HG03196 (cell line): ENCODE measurements around the gene GHRH.

Experiments used
- ATAC-seq: cut with Tn5 transposase; IDR thresholded peaks from one replicate; pipeline ENCODE4 v1.9.1; 2021; ENCODE audit not compliant: unreplicated experiment

GHRH gene

DNA sequence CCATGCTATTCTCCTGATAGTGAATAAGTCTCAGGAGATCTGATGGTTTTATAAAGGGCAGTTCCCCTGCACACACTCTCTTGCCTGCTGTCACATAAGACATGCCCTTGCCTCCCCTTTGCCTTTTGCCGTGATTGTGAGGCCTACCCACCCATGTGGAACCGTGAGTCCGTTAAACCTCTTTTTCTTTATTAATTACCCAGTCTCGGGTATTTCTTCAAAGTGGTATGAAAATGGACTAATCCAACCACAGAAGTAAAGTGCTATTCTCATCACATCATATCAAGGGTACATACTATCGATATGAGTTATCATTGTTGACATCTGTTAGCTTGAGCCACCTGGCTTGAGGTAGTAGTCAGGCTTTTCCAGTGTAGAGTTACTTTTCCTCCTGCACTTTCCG, 30.1 kb upstream of the GHRH start:
- ATAC-seq, result no peak

DNA sequence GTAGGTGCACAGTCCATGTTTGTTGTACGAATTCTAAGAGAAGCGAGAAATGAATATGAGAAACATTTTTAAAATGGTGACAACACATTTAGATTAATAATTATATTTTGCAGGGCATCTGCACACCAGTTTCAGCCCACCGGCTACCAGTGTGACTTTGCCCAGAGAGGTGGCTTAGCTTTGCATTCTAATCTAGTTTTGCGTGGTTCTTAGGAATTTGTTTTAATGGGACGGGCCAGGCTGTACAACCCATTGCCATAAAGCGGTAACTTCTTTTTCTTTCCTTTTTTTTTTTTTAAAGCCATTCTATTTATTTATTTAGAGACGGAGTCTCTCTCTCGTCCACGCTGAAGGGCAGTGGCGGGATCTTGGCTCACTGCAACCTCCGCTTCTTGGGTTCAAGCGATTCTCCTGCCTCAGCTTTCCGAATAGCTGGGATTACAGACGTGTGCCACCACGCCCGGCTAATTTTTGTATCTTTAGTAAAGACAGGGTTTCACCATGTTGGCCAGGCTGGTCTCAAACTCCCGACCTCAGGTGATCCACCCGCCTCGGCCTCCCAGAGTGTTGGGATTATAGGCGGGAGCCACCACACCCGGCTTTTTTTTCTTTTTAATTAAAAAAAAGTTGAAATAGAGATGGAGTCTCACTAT, 28.7 kb upstream of the GHRH start:
- no peak for ATAC-seq

DNA sequence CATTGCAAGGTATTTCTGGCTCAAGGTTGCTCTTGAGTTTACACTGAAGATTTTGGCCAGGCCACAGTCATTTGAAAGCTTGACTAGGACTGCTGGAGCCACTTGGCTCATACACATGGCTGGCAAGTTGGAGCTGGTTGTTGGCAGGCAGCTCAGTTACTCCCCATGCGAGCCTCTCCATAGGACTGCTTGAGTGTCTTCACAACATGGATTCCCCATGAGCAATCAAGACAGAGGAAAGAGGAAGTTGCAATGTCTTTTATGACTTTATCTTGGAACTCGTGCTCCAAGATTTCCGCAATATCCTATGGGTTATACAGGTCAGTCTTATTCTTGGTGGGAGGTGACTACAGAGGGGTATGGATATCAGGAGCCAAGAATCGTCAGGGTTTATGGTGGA, 26.5 kb upstream of the GHRH start:
- ATAC-seq, result no peak

DNA sequence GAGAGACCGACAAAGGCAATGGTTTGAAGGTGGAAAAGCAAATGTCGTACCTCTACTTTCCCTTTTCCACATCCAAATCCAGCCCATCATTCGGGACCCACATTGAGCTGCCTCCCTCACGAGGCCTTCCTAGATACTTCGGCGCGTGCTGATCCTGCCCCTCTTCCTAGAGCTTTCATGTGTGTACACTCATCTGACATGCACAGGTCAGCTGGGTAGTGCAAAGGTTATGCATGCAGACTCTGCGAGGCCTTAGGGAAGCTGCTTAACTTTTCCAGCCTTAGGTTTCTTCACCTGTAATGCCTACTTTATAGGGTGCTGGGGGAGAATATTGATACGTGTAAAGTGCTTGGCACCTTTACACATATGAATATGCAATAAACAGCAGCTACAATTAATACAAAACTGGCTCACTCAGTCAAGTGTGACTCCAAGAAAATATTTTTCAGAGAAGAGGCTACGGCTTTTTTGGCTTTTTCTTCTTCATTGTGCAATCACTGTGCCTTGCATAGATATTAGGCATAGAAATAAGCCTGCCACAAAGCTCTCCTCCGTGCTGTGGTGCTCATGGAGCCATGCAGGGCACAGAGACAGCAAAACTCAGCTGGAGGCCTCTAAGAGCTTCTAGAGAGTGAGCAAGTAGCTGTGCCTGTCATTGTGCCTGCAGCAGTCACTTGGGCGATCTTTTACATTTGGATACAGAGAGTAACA, 24.2 kb upstream of the GHRH start:
- ATAC-seq, result no peak

DNA sequence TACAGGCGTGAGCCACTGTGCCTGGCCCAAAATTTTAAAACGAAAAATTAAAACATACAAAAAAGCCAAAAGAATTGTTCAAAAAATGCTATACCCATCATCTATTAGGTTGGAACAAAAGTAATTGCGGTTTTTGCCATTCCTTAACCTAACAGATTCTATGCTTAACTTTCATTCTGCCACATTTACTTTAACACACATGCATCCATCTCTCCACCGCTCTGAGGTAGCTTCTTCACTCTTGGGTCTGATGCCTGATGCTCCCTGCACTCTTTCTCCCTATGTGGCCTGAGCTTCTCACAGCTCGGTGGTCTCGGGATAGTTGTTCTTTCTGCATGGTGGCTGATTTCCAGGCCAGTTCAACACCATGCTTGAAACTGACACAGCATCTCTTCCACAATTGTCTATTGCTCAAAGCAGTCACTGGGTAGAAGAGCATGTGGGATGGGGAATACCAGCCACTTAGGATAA, 23.1 kb upstream of the GHRH start:
- no peak for ATAC-seq

DNA sequence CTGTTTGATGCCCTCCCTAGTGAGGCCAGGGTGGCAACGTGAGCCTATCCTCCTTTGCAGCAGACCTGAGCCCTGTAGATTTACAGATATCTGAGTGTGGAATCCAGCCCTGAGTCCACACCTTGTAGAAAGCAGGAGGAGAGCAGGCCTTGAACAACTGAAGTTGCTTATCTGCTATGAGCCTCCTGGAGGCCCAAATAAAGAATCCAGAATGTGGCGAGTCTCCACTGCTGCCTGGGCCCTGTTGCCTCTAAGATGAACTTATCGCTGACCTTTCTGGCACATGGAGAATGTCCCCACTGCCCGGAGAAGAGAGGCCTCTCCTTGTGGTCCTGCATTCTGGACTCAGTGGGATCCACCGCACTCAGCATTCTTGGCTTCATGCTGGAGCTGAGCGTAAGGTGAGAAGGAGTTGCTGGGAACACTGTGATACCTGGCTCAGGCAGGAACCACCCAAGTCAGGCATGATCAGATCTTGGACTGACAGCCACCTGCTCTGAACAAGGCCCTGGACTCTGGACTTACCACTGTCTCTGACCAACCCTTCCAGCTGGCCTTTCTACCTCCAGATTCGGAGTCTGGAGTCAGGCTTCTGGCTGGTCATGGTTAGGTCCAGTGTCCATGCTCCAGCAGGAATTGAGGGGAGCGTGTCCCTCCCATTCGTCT, 22.0 kb upstream of the GHRH start:
- ATAC-seq, result no peak

DNA sequence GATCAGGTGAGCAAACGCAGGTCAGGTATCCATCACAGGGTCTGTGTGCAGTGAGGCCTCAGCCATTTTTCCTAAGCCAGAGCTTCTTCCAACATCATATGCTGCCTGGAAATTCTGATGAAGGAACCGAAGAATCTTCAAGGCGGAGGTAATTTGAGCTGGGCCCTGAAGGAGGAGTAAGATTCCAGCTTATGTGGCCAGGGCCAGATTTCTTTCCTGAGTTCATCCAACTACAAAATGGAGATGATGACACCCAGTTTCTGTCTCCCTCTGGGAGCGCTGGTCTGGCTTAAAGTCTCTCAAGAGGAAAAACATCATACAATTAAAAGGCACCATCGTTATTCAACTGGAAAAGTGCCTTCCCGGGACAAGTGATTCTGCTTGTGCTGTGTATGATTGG, 20.9 kb upstream of the GHRH start:
- no peak for ATAC-seq

DNA sequence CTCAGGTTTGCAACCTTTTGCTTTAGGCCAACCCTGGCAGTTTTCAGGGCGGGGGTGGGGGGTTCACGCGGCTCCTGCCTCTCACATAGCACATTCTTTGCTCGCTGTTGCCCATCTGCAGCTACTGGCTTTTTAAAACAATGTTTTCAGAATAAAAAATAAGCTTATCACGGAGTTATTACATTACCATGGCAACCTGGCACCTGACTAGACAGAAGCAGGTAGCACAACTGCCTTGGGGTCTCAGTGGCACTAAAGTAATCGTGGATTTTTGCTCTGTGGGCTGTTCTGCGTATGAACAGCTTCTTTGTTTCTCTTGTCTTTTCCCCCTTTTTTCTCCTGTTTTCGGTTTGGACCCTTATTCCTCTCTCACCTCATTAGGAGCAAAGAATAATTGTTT, 18.8 kb upstream of the GHRH start:
- no peak for ATAC-seq

DNA sequence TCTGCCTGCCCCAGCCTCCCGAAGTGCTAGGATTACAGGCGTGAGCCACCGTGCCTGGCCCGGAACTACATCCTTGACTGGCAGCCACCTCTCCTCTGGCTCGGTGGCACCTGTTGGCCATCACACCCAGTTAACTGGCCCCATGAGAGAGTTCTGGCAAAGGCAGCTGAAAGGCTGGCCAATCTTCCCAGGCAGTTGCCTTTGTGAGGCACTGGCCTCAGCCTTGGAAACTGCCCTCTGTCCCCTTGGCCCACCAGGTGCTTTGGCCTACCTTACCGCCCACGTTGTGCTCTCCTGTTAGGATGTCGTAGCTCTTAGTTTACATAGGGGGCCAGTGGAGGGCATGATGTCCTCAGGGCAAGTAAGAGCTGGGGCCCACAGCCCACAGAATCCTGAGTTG, 18.2 kb upstream of the GHRH start:
- no peak for ATAC-seq

DNA sequence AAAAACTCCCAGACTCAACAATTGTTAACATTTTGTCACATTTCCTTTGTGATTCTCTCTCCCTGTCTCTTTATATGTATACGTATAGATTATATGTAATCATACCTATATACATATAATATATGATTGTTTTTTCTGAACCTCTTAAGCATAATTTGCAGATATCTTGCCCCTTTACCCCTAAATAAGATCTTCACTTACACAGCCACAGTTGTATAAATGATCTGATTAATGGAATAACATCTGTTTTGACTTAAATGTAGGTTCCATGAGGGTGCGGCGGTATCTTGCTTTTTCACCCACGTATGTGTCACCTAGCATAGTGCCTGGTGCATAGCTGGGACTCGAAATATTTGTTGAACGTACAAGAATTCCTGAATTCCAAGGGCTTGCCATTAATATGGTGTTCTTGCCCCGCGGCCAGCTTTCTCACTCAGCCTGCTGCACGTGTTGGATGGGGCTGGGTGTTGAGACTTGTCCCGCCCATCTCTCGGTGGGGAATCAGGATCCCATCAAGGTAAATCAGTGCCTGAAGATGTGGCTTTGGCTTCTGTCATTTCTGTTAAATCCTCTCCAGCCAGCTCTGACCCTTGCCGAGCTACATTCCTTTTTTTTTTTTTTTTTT, 17.5 kb upstream of the GHRH start:
- no peak for ATAC-seq

DNA sequence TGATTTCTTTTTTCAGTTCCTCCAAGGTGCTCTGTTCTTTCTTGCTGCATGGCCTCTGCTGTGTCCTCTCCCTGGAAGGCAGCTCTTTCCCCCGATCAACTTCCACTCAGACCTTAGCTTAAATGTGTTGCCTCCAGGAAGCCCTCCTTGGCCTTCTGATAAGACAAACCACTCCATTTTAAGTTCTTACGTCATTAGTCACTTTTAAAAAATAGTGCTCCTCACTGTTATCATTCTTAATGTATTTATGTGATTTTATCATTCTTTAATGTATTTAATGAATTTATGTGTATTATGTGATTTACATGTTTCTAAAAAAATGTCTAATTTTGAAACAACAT, 15.6 kb upstream of the GHRH start:
- ATAC-seq, result no peak

DNA sequence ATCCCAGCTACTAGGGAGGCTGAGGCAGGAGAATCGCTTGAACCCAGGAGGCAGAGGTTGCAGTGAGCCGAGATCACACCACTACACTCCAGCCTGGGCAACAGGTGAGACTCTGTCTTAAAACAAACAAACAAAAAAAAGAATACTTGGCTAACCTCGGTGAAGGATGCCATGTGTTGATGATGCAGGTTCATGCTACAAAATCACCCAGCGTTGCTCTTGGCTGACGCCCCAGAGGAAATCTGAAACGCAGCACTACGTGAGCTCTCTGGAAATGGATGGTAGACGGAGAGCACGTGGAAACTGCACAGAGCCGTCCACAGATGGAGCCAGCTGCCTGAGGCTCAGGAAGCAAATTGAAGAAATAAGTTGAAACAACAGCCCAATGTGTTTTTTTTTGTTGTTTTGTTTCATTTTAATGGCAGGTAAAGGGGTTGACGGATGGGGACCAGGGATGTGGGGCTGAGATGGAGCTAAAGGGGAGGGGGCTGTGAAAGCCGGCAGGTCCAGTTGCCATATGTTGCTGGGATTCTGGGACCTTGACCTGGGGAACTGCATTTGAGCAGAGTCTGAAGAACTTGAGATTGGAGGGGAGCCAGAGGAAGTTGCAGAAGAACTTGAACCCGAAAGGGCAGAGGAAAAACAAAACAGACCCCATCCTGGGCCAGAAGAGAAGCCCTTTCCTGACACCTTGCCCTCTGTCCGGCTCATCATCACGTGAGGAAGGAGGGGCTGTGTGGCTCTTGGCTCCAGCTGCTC, 15.1 kb upstream of the GHRH start:
- ATAC-seq, result no peak

DNA sequence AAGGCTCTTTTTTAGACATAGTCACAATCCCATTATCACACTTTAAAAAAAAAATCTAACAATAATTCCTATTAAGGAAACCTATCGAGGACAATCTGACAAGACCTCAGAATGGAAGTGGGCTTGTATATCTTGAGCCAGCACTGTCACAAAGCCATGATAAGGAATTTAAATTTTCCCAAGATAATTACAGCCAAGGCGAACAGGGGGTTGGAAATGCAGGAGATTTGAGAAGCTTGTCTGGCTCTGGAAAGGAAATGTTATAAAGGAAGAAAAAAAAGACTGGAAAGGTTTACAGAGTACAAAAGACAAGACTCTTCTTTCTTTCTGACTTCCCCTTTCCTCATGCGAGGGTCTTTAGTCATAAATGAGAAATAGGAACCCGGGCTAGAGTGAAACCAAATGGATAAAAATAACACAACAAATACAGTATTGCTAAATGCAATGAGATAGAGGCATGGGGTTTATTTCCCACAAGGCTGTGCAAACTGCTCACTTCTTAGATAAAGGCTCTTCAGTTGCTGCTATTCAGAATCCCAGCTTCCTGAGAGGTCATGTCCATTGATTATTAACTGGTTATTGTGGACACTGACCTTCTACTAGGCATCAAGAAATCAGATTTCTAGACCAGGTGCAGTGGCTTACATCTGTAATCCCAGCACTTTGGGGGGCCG, 13.4 kb upstream of the GHRH start:
- ATAC-seq, result no peak

DNA sequence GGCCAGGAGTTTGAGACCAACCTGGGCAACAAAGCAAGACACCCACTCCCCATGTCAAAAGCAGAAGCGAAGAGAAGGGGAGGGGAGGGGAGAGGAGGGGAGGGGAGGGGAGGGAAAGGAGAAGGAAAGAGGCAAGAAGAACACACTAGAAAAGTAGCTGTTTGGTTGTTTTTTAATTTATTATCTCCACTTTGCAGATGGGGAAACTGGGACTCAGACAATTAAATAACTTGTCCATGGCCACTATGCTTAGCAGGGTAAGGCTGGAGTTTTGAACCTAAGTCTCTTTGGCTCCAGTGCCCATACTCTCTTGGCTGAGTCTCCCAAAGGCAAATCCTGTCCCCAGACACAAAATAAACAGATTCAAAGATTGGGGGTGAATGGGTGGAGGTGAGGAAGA, 12.4 kb upstream of the GHRH start:
- no peak for ATAC-seq

DNA sequence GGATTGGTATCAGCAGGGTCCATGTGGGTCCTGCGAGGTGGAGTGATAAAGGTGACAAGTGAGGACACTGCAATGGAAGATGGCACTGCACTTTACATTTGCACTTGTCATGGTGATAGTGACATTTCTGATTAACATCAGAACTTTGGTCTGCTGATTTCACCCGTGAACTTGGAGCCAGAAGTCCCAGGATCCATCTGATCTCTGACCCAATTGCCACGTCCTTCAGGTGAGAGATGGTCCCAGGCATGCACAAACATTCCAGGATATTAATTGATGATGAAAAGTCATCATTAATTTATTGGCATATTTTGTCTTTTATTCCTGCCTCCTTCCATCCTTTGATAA, 9.8 kb upstream of the GHRH start:
- ATAC-seq, result no peak

DNA sequence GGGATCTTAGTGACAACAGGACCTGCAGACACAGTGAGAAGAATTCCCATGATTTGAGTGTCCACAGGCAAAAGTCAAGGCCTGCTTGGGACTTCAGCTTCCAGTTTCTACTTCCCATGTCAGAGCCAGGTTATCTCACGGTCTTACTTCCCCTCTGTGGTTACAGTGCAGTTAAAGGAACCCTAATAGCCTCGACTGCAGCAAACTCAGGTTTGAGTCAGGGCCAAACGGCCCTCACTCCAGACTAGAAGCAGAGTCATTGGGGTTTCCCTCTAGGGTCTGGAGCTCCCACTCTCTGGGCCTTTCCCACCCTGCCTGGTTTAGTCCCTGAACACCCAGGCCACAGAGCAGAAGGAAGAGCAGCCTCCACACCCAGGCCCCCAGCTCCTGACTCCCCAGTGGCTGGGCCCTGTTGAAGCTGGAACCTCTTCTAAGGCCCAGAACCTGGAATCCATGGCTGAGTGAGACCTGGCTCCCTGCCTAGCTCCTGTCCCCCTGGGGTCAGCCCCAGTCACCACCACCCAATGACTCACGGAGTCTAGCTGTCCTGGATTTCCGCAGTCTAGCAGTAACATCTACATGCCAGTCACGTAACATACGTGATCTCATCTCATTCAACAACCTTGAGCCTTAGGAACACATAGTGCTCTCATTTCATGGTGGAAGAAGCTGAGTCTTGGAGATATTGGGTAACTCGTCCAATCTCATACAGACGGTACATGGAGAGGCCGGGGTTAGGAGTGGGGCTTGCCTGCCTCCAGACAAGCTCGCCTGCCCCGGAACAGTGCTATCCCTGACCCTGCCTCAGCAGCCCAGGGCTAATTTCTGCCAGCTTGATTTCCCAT, 9.2 kb upstream of the GHRH start:
- ATAC-seq, result no peak

DNA sequence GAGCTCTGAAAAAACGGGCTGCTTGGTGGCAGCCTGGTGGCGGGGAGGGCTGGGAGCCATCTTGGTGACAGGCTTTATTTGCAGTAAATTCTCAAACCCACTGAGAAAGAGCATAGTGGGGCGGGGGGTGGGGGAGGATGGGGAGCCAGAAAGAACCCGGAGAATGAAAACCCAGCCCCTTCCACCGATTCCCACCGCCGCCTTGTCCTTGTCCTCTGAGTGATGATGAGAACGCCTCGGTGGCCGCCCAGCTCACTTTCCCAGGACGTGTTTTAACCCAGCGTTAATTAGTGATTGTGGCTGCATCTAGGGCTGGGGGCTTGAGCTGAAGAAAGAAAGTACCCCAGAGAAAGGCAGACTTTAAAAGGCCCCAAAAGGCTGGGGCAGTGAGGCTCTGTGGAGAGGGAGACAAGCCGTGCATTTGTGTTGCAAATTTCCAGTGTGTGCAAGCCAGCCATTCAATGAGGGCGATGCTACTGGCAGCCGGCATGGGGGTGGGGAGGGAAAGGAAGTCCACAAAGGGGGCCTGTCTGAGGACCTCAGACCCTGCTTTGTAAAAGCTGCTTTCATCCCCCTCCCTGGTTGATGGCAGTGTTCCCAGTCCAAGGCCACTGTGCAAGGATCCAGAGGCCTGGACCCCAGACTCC, 6.2 kb upstream of the GHRH start:
- ATAC-seq, result no peak

DNA sequence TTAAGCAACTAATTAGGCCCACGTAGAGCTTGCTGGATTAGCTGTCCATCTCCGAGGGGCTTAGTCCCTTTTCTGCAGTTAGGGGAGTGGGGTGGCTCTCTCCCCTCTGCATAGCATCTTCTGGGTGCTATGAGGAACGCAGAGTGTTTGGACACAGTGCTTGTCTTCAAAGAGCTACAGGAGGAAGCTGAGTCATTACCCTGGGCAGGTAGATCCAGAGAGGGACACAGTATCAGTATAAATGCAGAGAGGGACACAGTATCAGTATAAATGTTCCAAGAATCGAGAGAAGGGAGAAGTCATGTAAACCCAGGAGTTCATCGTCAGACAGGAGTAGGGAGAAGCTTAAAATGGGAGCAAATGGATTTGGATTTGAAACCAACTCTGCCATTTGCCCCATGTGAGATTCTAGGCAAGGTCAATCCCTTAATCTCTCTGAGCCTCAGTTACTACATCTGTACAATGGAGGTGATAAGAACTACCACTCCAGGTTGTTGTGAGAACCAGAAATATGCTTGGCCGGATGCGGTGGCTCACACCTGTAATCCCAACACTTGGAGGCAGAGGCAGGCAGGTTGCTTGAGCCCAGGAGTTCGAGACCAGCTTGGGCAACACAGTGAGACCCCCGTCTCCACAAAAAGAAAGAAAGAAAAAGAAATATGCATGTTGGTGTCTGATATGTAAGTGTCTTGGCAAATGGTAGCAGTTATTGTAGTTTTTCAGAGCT, 5.5 kb upstream of the GHRH start:
- ATAC-seq, result no peak

DNA sequence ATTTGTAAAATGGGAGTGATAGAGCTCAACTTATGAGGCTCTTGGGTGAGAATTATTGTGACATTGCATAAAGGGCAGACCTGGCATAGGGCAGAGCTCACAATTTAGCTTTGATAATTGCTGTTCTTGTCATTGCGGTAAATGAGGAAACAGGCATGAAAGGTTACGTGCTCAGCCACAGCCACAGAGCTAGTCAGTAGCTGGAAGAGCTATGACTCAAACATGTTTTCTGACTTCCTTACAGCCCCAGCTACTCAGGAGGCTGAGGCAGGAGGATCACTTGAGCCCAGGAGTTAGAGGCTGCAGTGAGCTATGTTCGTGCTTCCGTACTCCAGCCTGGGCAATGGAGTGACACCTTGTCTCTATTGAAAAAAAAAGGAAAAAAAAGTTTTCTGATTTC, 3.5 kb upstream of the GHRH start:
- ATAC-seq, result no peak
